ENCODE measurements around the gene MAOA. TPM values are rescaled to one million over a fixed set of nuclear protein-coding genes. Genes with fewer than 3 reads are reported as not detected.
"Not testable (repeated sequence)": the region's sequence is repeated elsewhere in the genome, so short reads cannot be mapped to it uniquely, and the experiment has no call there.

MAOA gene
- total RNA-seq, 2 experiments from 2014 or later, result 0.26 to 0.27 TPM

DNA sequence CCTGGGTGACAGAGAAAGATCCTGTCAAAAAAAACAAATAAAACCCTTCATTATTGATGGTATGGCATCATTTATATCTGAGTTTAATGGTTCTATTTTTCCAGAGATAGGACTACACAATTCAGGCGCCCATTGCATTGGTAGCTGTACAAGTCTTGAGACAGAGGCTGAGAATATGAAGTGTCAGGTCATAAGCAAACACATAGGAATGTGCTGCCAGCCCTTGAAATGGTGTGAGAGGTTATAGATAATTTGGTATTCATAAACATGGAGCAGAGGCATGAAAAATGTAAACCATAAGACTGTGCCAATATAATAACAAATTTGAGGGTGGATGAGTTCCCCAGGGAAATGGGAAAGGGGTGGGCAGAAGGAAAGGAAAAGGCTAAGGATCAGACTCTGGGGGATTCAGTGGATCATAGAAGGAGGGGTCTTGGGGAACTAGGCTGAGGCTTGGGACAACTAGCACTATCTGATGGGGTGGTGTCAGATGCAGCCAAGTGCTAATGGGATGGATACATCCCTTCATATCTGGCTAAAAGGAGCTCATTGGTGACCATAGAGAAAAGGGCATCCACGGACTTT lies 50.8 kb downstream of the MAOA start:
- Mint-ChIP-seq H3K36me3 (ENCODE audit: low read depth) (no peaks in the 10 kb centered on the region), H3K4me3 (no peak overlapping the region), H3K4me1 (ENCODE audit: low read depth) (no peaks in the 10 kb centered on the region), H3K9me3 (no peaks in the 10 kb centered on the region), H3K27me3 (ENCODE audit: low read depth) (no peaks in the 10 kb centered on the region), H3K27ac (no peak overlapping the region)
- intact Hi-C loops (cut with micrococcal nuclease), result no loop called here
- CTCF ChIA-PET, result no interaction called here
- DNase-seq, result no peak

DNA sequence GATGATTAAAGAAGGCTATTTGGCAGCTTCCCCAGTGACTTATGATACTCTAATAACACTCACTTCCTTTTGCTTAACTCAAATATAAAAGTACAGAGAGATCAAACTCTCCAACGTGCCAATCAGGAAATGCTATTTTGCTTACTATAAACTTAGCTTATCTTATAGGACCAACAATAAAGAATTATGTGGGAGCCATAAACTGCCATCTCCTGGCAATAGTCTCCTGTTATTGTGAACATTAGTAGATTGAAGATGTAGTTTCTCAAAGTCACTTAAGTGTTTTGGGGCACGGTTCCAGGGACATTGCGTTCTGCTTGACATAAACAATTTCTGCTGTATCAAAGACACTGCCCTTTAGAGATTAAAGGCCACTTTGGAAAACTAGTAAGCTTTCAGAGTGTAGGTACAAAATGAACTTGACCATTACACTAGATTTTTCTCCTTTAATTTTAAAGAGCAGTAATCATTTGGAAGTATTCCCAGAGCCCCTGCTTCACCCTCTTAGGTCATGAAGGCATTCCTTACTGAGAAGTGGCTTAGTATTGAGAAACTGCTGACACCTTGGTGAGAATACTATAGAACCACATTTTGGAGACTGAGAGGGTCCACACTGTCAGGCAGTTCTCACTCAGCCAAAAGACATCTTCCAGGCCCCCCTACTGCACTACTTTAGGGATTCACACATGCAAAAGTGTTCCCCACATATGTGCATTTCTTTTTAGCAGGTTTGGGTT lies 51.9 kb downstream of the MAOA start:
- no peak for DNase-seq
- H3K27me3 Mint-ChIP-seq (ENCODE audit: low read depth), result peaks cover under 1% of the 10 kb centered on the region
- H3K27ac Mint-ChIP-seq, result no peak overlapping the region
- H3K4me3 Mint-ChIP-seq, result no peak overlapping the region
- CTCF ChIA-PET, result no interaction called here
- H3K36me3 Mint-ChIP-seq (ENCODE audit: low read depth), result no peaks in the 10 kb centered on the region
- intact Hi-C loops (cut with micrococcal nuclease), result no loop called here
- H3K9me3 Mint-ChIP-seq, result no peaks in the 10 kb centered on the region
- no peaks in the 10 kb centered on the region for H3K4me1 Mint-ChIP-seq (ENCODE audit: low read depth)

DNA sequence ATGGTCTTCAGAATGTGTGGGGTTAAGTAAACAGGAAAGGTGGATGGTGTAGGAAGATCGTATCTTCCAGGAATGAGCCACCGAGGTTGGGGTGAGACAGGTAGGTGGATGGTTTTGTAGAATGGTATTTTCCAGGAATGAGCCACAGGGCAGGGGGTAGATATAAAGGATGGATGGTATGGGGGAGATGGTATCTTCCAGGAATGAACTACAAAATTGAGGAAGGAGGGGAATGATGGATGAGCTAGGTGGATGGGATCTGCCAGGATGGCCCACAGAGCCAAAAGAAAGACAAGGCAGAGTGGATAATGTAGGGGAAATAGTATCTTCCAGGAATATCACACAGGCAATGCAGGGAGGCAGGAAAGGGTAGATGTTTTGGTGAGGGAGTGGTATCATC lies 60.0 kb downstream of the MAOA start:
- Mint-ChIP-seq H3K9me3 (no peaks in the 10 kb centered on the region), H3K36me3 (ENCODE audit: low read depth) (no peaks in the 10 kb centered on the region), H3K27me3 (ENCODE audit: low read depth) (peaks cover 2% of the 10 kb centered on the region), H3K4me3 (no peak overlapping the region), H3K4me1 (ENCODE audit: low read depth) (no peaks in the 10 kb centered on the region), H3K27ac (no peak overlapping the region)
- CTCF ChIA-PET, result no interaction called here
- intact Hi-C loops (cut with micrococcal nuclease), result no loop called here
- DNase-seq, result no peak

DNA sequence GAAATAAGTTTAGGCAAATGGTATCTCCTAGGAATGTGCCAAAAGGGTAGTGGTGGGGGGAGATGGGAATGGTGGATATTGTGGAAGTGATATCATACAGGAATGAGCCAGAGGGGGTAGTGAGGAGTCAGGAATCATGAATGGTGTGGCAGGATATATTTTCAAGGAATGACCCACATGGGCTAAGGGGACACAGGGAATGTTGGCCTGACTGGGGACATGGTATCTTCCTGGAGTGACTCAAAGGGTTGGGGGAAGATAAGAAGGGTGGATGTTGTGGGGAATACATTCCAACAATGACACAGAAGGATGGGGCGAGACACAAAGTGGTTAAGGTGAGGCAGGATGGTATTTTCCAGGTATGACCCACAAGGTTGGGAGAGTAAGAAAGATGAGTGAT lies 60.6 kb downstream of the MAOA start:
- Mint-ChIP-seq H3K4me3 (no peak overlapping the region), H3K36me3 (ENCODE audit: low read depth) (no peaks in the 10 kb centered on the region), H3K27ac (no peak overlapping the region), H3K4me1 (ENCODE audit: low read depth) (no peaks in the 10 kb centered on the region), H3K9me3 (no peaks in the 10 kb centered on the region), H3K27me3 (ENCODE audit: low read depth) (peaks cover 2% of the 10 kb centered on the region)
- DNase-seq, result no peak
- intact Hi-C loops (cut with micrococcal nuclease), result no loop called here
- CTCF ChIA-PET, result no interaction called here

DNA sequence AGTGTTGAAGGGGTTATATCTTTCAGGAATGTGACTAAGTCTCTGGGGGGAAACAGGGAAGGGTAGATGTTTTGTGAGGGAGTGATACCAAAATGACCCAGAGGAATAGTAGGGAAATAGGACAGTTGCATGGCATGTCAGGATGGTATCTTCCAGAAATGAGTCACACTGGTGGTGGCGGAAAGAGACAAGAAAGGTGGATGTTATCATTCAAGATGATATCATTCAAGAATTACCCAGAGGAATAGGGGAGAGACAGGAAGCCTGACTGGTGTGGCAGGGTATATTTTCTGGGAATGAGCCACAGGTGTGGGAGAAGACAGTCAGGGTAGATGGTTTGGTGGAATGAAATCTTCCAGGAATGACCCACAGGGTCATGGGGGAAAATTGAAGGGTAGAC lies 61.1 kb downstream of the MAOA start:
- peaks cover 2% of the 10 kb centered on the region for H3K27me3 Mint-ChIP-seq (ENCODE audit: low read depth)
- no peak for DNase-seq
- H3K9me3 Mint-ChIP-seq, result no peaks in the 10 kb centered on the region
- H3K36me3 Mint-ChIP-seq (ENCODE audit: low read depth), result no peaks in the 10 kb centered on the region
- CTCF ChIA-PET, result no interaction called here
- no peak overlapping the region for H3K4me3 Mint-ChIP-seq
- H3K27ac Mint-ChIP-seq, result no peak overlapping the region
- intact Hi-C loops (cut with micrococcal nuclease), result no loop called here
- no peaks in the 10 kb centered on the region for H3K4me1 Mint-ChIP-seq (ENCODE audit: low read depth)

DNA sequence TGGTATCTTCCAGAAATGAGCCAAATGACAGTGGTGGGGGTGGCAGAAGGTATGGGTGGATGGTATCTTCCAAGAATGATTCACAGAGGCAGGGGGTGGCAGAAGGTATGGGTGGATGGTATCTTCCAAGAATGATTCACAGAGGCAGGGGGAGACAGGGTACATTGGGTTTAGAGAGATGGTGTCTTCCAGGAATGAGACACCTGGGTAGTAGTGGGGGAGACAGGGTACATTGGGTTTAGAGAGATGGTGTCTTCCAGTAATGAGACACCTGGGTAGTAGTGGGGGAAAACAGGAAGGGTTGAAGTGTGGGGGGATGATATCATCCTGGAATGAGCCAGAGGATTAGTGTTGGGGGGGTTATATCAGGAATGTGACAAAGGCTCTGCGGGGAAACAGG lies 62.0 kb downstream of the MAOA start:
- H3K9me3 Mint-ChIP-seq, result no peaks in the 10 kb centered on the region
- H3K36me3 Mint-ChIP-seq (ENCODE audit: low read depth), result no peaks in the 10 kb centered on the region
- DNase-seq, result no peak
- H3K4me3 Mint-ChIP-seq, result no peak overlapping the region
- CTCF ChIA-PET, result no interaction called here
- no peaks in the 10 kb centered on the region for H3K4me1 Mint-ChIP-seq (ENCODE audit: low read depth)
- H3K27me3 Mint-ChIP-seq (ENCODE audit: low read depth), result peaks cover under 1% of the 10 kb centered on the region
- no peak overlapping the region for H3K27ac Mint-ChIP-seq
- intact Hi-C loops (cut with micrococcal nuclease), result no loop called here

DNA sequence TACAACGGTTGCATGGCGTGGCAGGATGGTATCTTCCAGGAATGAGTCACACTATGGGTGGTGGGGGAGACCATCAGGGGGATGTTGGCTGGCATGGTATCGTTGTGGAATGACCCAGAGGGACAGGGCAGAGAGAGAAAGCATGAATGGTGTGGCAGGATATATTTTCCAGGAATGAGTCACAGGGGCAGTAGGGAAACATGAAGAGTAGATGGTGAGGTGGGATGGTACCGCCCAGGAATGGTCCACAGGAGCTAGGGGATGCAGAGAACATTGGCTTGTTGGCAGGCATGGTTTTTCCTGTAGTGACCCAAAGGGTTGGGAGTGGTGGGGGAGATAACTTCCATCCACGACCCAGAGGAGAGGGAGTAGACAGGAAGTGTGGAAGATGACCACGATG lies 62.4 kb downstream of the MAOA start:
- CTCF ChIA-PET, result no interaction called here
- H3K4me1 Mint-ChIP-seq (ENCODE audit: low read depth), result no peaks in the 10 kb centered on the region
- no peaks in the 10 kb centered on the region for H3K36me3 Mint-ChIP-seq (ENCODE audit: low read depth)
- H3K27ac Mint-ChIP-seq, result no peak overlapping the region
- no peaks in the 10 kb centered on the region for H3K27me3 Mint-ChIP-seq (ENCODE audit: low read depth)
- no peaks in the 10 kb centered on the region for H3K9me3 Mint-ChIP-seq
- intact Hi-C loops (cut with micrococcal nuclease), result no loop called here
- DNase-seq, result no peak
- no peak overlapping the region for H3K4me3 Mint-ChIP-seq

DNA sequence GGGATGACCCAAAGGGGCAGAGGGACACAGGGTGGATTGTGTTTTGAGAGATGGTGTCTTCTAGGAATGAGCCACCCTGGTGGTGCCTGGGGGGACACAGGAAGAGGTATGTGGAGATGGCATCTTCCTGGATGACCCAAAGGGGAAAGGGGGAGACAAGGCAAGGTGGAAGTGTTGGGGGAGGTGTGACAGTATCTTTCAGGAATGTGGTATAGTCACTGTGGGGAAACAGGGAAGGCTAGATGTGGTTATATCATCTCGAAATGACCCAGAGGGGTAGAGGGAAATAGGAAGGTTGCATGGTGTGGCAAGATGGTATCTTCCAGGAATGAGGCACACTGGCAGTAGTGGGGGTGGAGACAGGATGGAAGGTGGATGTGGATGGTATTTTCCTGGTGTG lies 62.9 kb downstream of the MAOA start:
- no peak overlapping the region for H3K27ac Mint-ChIP-seq
- intact Hi-C loops (cut with micrococcal nuclease), result no loop called here
- no peak for DNase-seq
- CTCF ChIA-PET, result no interaction called here
- no peak overlapping the region for H3K4me3 Mint-ChIP-seq
- no peaks in the 10 kb centered on the region for H3K27me3 Mint-ChIP-seq (ENCODE audit: low read depth)
- no peaks in the 10 kb centered on the region for H3K4me1 Mint-ChIP-seq (ENCODE audit: low read depth)
- no peaks in the 10 kb centered on the region for H3K36me3 Mint-ChIP-seq (ENCODE audit: low read depth)
- no peaks in the 10 kb centered on the region for H3K9me3 Mint-ChIP-seq

DNA sequence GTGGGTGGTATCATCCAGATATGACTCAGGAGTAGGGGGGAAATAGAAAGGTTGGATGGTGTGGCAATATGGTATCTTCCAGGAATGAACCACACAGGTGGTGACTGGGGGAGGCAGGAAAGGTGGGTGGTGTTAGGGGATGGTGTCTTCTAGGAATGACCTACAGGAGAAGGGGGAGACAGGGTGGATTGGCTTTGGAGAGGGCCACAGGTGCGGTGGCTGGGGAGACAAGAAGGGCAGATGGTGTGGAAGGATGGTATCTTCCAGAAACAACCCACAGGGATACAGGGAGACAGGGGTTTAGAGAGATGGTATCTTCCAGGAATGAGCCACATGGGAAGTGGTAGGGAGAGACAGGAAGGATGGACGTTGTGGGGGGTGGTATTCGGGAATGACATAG lies 64.0 kb downstream of the MAOA start:
- Mint-ChIP-seq H3K27me3 (ENCODE audit: low read depth) (no peaks in the 10 kb centered on the region), H3K36me3 (ENCODE audit: low read depth) (no peaks in the 10 kb centered on the region), H3K27ac (no peak overlapping the region), H3K4me1 (ENCODE audit: low read depth) (no peaks in the 10 kb centered on the region), H3K4me3 (no peak overlapping the region), H3K9me3 (no peaks in the 10 kb centered on the region)
- no peak for DNase-seq
- intact Hi-C loops (cut with micrococcal nuclease), result no loop called here
- CTCF ChIA-PET, result no interaction called here

DNA sequence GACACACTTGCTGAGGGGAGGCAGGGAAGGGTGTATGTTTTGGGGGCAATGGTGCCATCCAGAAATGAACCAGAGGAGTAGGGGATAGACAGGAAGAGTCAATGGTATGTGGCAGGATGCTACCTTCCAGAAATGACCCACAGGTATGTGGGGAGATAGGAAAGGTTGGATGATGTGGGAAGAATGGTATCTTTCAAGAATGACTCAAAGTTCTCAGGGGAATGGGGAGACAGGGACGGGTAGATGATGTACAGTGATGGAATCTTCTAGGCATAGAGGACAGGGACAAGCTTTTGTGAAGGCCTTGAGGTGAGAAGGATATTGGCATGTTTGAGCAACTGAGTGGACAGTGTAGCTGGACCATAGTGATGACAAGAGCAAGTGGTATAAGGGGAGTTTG lies 64.9 kb downstream of the MAOA start:
- no peaks in the 10 kb centered on the region for H3K36me3 Mint-ChIP-seq (ENCODE audit: low read depth)
- CTCF ChIA-PET, result no interaction called here
- intact Hi-C loops (cut with micrococcal nuclease), result no loop called here
- no peaks in the 10 kb centered on the region for H3K4me1 Mint-ChIP-seq (ENCODE audit: low read depth)
- H3K27me3 Mint-ChIP-seq (ENCODE audit: low read depth), result no peaks in the 10 kb centered on the region
- no peak overlapping the region for H3K4me3 Mint-ChIP-seq
- H3K9me3 Mint-ChIP-seq, result no peaks in the 10 kb centered on the region
- H3K27ac Mint-ChIP-seq, result no peak overlapping the region
- no peak for DNase-seq

DNA sequence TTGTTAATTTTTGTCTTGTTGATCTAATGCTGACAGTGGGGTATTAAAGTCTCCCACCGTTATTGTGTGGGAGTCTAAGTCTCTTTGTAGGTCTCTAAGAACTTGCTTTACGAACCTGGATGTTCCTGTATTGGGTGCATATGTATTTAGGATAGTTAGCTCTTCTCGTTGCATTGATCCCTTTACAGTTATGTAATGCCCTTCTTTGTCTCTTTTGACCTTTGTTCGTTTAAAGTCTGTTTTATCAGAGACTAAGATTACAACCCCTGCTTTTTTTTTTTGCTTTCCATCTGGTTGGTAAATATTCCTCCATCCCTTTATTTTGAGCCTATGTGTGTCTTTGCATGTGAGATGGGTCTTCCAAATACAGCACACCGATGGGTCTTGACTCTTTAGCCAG lies 69.1 kb downstream of the MAOA start:
- H3K4me1 Mint-ChIP-seq (ENCODE audit: low read depth); H3K27me3 Mint-ChIP-seq (ENCODE audit: low read depth); H3K4me3 Mint-ChIP-seq; H3K9me3 Mint-ChIP-seq; H3K27ac Mint-ChIP-seq; intact Hi-C loops (cut with micrococcal nuclease); CTCF ChIA-PET; DNase-seq; H3K36me3 Mint-ChIP-seq (ENCODE audit: low read depth): not testable (repeated sequence)

DNA sequence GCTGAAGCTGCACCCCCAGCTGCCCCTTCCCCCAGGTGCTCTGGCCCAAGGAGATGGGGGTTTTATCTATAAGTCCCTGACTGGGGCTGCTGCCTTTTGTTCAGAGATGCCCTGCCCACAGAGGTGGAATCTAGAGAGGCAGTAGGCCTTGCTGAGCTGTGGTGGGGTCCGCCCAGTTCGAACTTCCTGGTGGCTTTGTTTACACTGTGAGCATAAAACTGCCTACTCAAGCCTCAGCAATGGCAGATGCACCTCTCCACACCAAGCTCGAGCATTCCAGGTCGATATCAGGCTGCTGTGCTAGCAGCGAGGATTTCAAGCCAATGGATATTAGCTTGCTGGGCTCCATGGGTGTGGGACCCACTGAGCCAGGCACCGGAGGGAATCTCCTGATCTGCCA lies 71.2 kb downstream of the MAOA start:
- DNase-seq; H3K9me3 Mint-ChIP-seq; H3K36me3 Mint-ChIP-seq (ENCODE audit: low read depth); H3K4me1 Mint-ChIP-seq (ENCODE audit: low read depth); intact Hi-C loops (cut with micrococcal nuclease); CTCF ChIA-PET; H3K27ac Mint-ChIP-seq; H3K4me3 Mint-ChIP-seq; H3K27me3 Mint-ChIP-seq (ENCODE audit: low read depth): not testable (repeated sequence)

DNA sequence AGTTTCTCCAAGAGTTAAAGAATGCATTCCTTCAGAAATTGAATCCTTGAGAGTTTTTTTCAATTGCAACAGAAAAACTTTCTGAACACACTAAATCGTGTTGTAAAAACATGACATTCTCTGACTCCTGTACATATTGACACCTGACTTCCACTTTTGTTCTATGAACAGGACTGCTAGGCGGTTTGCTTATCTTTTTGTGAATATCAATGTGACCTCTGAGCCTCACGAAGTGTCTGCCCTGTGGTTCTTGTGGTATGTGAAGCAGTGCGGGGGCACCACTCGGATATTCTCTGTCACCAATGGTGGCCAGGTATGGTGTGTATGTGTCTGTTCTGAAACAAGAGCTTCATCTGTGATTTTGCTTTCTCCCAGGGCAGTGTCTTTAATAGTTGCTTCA lies 71.9 kb downstream of the MAOA start:
- no peaks in the 10 kb centered on the region for H3K36me3 Mint-ChIP-seq (ENCODE audit: low read depth)
- CTCF ChIA-PET, result no interaction called here
- H3K9me3 Mint-ChIP-seq, result no peaks in the 10 kb centered on the region

More for the DNA sequence above, 71.9 kb downstream of the MAOA start:
- no peaks in the 10 kb centered on the region for H3K4me1 Mint-ChIP-seq (ENCODE audit: low read depth)
- DNase-seq, result no peak
- H3K27ac Mint-ChIP-seq, result no peak overlapping the region
- H3K4me3 Mint-ChIP-seq, result no peak overlapping the region
- no peaks in the 10 kb centered on the region for H3K27me3 Mint-ChIP-seq (ENCODE audit: low read depth)
- intact Hi-C loops (cut with micrococcal nuclease), result no loop called here

Measured in activated naive CD4-positive, alpha-beta T cell treated with anti-CD3 and anti-CD28 coated beads for 36 hours (primary cell).